Kidney epithelial cell (primary cell): Measurements from ENCODE around the gene ESRRA. TPM values are rescaled to one million over a fixed set of nuclear protein-coding genes. Genes with fewer than 3 reads are reported as not detected.

ENCODE experiments used
- DNase-seq: peaks from one replicate; pipeline ENCODE4 v3.0.0-alpha.2; 2010; ENCODE audit warnings: low read depth
- H3K27me3 ChIP-seq: 2 replicates; pipeline ENCODE4 v1.6.0; 2011; ENCODE audit warnings: low read length; ENCODE audit not compliant: control insufficient read depth, insufficient read depth
- H3K36me3 ChIP-seq: 2 replicates; pipeline ENCODE4 v1.5.1; 2011; ENCODE audit warnings: low read length; ENCODE audit not compliant: control insufficient read depth, insufficient read depth
- H3K4me3 ChIP-seq: 2 replicates; pipeline ENCODE4 v1.5.1; 2011; ENCODE audit warnings: low read depth, mild to moderate bottlenecking, control low read depth, low read length
- total RNA-seq: library from RNA; depleted of rRNA; stranded (reverse); fragments of >200 nt; gene quantifications from 2 replicates; pipeline ENCODE4 v1.2.3, GENCODE V29; 2015
- TF ChIP-seq, protein P1 (sequence below): IDR thresholded peaks from 2 replicates; pipeline ENCODE4 v1.5.1; 2011; ENCODE audit warnings: mild to moderate bottlenecking, moderate library complexity, low read length, control low read depth, inconsistent platforms; ENCODE audit not compliant: insufficient read depth, poor library complexity, severe bottlenecking

The ESRRA gene
- total RNA-seq, 1 donor from 2014 or later, result 54.3 TPM

DNA sequence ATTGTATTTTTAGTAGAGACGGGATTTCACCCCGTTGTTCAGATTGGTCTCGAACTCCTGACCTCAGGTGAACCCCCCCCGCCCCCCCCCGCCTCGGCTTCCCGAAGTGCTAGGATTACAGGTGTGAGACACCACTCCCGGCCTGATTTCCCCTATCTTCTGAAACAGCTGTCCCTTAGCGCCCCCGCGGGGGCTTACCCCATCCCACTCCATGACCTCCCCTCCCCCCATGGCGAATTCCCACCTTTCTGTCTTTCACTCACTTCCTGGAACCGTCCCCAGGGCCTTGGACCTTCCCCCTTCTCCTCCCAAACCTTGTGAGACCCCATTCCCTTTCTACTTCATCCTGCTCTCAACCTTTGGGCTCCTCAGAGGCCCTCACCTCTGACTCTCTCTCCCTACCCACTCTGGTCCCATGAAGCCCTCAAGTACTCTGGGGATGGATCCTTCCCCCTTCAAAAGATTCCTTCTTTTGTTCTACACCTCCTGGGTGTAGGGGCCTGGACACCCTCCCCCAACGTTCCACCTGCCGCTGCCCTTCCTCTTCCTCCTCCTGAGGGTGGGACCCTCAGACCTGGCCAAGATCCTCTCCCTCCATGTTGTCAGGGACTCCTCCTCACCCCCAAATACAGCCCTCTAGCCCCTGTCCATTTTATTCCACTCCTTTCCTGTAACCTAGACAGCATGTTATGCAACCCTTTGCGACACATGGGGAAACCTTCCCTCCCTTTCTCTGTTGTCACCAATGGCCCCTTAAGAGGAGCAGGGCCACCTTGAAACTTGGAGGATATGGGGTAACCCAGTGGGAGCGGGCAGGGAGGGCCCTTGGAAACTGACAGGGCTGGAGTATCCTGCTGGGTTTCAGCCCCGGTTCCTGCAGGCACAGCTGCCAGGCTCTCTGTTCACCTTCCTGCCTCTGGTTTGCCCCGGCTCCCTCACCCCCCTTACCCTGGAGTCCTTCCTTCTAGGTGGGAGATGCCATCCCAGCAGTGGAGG is 13.7 kb downstream of the ESRRA start:
- peaks cover 7% of the 10 kb centered on the region for H3K36me3 ChIP-seq
- DNase-seq, result no peak
- no peaks in the 10 kb centered on the region for H3K27me3 ChIP-seq
- H3K4me3 ChIP-seq, result peak overlapping the region; percentile 71
- TF ChIP-seq, protein P1, sequence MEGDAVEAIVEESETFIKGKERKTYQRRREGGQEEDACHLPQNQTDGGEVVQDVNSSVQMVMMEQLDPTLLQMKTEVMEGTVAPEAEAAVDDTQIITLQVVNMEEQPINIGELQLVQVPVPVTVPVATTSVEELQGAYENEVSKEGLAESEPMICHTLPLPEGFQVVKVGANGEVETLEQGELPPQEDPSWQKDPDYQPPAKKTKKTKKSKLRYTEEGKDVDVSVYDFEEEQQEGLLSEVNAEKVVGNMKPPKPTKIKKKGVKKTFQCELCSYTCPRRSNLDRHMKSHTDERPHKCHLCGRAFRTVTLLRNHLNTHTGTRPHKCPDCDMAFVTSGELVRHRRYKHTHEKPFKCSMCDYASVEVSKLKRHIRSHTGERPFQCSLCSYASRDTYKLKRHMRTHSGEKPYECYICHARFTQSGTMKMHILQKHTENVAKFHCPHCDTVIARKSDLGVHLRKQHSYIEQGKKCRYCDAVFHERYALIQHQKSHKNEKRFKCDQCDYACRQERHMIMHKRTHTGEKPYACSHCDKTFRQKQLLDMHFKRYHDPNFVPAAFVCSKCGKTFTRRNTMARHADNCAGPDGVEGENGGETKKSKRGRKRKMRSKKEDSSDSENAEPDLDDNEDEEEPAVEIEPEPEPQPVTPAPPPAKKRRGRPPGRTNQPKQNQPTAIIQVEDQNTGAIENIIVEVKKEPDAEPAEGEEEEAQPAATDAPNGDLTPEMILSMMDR, result no peak

DNA sequence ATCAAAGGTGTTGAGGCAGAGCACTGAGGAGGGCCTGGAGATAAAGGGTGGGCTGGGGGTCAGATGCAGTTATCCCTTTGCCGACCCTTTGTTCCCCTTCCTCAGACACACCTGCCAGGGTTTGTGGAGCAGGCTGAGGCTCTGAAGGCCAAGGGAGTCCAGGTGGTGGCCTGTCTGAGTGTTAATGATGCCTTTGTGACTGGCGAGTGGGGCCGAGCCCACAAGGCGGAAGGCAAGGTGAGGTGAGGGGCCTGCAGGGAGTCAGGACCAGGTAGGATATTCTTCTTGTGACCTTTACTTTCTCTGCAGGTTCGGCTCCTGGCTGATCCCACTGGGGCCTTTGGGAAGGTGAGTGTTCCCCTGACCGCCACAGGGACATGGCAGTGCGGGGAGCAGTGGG is 15.2 kb downstream of the ESRRA start:
- H3K4me3 ChIP-seq, result no peak overlapping the region
- H3K36me3 ChIP-seq, result peaks cover 6% of the 10 kb centered on the region
- no peak for DNase-seq
- H3K27me3 ChIP-seq, result no peaks in the 10 kb centered on the region
- TF ChIP-seq, protein P1, result no peak

DNA sequence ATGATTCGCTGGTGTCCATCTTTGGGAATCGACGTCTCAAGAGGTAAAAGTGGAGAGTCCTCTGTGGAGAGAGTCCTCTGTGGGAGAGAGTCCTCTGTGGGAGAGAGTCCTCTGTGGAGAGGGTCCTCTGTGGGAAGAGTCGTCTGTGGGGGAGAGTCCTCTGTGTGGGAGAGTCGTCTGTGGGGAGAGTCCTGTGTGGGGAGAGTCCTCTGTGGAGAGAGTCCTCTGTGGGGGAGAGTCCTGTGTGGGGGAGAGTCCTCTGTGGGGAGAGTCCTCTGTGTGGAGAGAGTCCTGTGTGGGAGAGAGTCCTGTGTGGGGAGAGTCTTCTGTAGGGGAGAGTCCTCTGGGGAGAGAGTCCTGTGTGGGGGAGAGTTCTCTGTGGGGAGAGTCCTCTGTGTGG is 15.7 kb downstream of the ESRRA start:
- H3K36me3 ChIP-seq, result peaks cover 6% of the 10 kb centered on the region
- no peak for DNase-seq
- TF ChIP-seq, protein P1, result no peak
- no peak overlapping the region for H3K4me3 ChIP-seq
- no peaks in the 10 kb centered on the region for H3K27me3 ChIP-seq

DNA sequence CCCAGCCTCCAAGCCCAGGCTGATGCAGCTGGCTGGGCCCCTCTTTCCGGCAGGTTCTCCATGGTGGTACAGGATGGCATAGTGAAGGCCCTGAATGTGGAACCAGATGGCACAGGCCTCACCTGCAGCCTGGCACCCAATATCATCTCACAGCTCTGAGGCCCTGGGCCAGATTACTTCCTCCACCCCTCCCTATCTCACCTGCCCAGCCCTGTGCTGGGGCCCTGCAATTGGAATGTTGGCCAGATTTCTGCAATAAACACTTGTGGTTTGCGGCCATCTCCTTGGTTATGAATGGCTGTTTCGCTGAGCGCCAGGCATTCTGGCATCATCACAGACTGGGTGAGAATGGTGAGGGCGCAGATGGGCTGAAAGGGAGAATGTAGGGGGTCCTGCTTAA is 16.2 kb downstream of the ESRRA start:
- DNase-seq, result no peak
- no peaks in the 10 kb centered on the region for H3K27me3 ChIP-seq
- peaks cover 3% of the 10 kb centered on the region for H3K36me3 ChIP-seq
- TF ChIP-seq, protein P1, result no peak
- H3K4me3 ChIP-seq, result no peak overlapping the region

DNA sequence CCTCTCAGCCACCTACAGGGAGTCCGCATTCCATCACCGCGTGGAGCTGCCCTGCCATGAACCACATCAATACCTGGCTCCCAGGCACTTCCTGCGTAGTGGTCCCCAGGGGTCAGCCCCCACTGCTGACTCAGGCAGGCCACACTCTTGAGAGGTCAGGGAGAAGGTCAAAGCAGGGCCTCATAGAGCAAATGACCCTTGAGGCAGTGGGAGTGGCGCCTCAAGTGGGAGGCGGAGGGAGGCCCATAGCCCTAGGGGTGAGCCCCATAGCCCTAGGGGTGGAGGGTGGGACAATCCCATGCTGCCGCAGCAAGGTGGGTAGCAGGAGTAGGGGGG is 17.6 kb downstream of the ESRRA start:
- DNase-seq, result no peak
- TF ChIP-seq, protein P1, result no peak
- Histone ChIP-seq H3K36me3 (peaks cover 3% of the 10 kb centered on the region), H3K27me3 (no peaks in the 10 kb centered on the region), H3K4me3 (no peak overlapping the region)
